ENCODE measurements around the gene SERPINA9.
A peak's percentile ranks its signal among the peaks of the same experiment; 100 is the strongest.
"Not testable (repeated sequence)": the region's sequence is repeated elsewhere in the genome, so short reads cannot be mapped to it uniquely, and the experiment has no call there.

Gene SERPINA9

GRCh38 chr14:94426526-94426925, 49.5 kb downstream of the SERPINA9 start:
- no peak for DNase-seq (ENCODE audit: low spot score)

GRCh38 chr14:94424371-94424770, 51.6 kb downstream of the SERPINA9 start:
- no peak for DNase-seq (ENCODE audit: low spot score)

- peak; percentile 61 for DNase-seq (ENCODE audit: low spot score)
Observed at GRCh38 chr14:94423453-94424056, 52.4 kb downstream of the SERPINA9 start.

GRCh38 chr14:94421316-94421715, 54.7 kb downstream of the SERPINA9 start:
- no peak for DNase-seq (ENCODE audit: low spot score)

GRCh38 chr14:94417497-94418205, 58.3 kb downstream of the SERPINA9 start:
- DNase-seq (ENCODE audit: low spot score), result not testable (repeated sequence)
